Neural cell (in vitro differentiated cells): ENCODE results near the gene CACNA1S. TPM values are rescaled to one million over a fixed set of nuclear protein-coding genes. Genes with fewer than 3 reads are reported as not detected.

Source experiments
- H2AFZ ChIP-seq: fragments of 200-600, 300-800 bp; sonication (generic), shearing (Covaris generic); 2 replicates; pipeline ENCODE4 v1.6.0; 2014; ENCODE audit warnings: low read depth, mild to moderate bottlenecking, antibody characterized with exemption, low read length, moderate library complexity
- H3F3A ChIP-seq: fragments of 200-600 bp; shearing (Covaris generic); 2 replicates; pipeline ENCODE4 v1.6.1; 2016; ENCODE audit warnings: mild to moderate bottlenecking, moderate library complexity, mixed read lengths, antibody characterized with exemption, low read length; ENCODE audit not compliant: insufficient read depth, poor library complexity, severe bottlenecking
- H3K27ac ChIP-seq: fragments of 200-600, 300-800 bp; sonication (generic), shearing (Covaris generic); 2 replicates; pipeline ENCODE4 v1.5.1; 2014; ENCODE audit warnings: mild to moderate bottlenecking, low read length, moderate library complexity
- H3K27me3 ChIP-seq: fragments of 300-800, 200-600 bp; sonication (generic), shearing (Covaris generic); 2 replicates; pipeline ENCODE4 v1.6.0; 2014; ENCODE audit warnings: mild to moderate bottlenecking, low read depth, low read length, moderate library complexity; ENCODE audit not compliant: insufficient read depth
- H3K36me3 ChIP-seq: fragments of 300-800, 200-600 bp; sonication (generic), shearing (Covaris generic); 2 replicates; pipeline ENCODE4 v1.5.1; 2014; ENCODE audit warnings: mild to moderate bottlenecking, antibody characterized with exemption, low read length, moderate library complexity; ENCODE audit not compliant: insufficient read depth
- H3K4me2 ChIP-seq: fragments of 300-800, 200-600 bp; sonication (generic), shearing (Covaris generic); 2 replicates; pipeline ENCODE4 v1.6.0; 2014; ENCODE audit warnings: mild to moderate bottlenecking, low read length
- H3K4me3 ChIP-seq: fragments of 300-800, 200-600 bp; sonication (generic), shearing (Covaris generic); 2 replicates; pipeline ENCODE4 v1.5.1; 2014; ENCODE audit warnings: mild to moderate bottlenecking, low read length, moderate library complexity
- H3K79me2 ChIP-seq: fragments of 200-600 bp; shearing (Covaris generic); replicated peaks from 2 replicates; pipeline ENCODE4 v1.6.0; 2014; ENCODE audit warnings: mild to moderate bottlenecking, low read length, moderate library complexity; ENCODE audit not compliant: insufficient read depth
- H3K9ac ChIP-seq: fragments of 300-800, 200-600 bp; sonication (generic), shearing (Covaris generic); 2 replicates; pipeline ENCODE4 v1.6.1; 2016; ENCODE audit warnings: mild to moderate bottlenecking, low read length, mixed read lengths
- H3K9me2 ChIP-seq: fragments of 200-600 bp; shearing (Covaris generic); 2 replicates; pipeline ENCODE4 v1.6.1; 2016; ENCODE audit warnings: mild to moderate bottlenecking, low read length, mixed read lengths; ENCODE audit not compliant: insufficient read depth
- H3K9me3 ChIP-seq: fragments of 200-600, 300-800 bp; sonication (generic), shearing (Covaris generic); 2 replicates; pipeline ENCODE4 v1.6.1; 2016; ENCODE audit warnings: mild to moderate bottlenecking, mixed run types, low read length, moderate library complexity, mixed read lengths
- H4K20me1 ChIP-seq: fragments of 200-600 bp; shearing (Covaris generic); 2 replicates; pipeline ENCODE4 v1.6.1; 2016; ENCODE audit warnings: mild to moderate bottlenecking, mixed run types; ENCODE audit not compliant: insufficient read depth
- CTCF ChIP-seq: fragments of 450-650 bp; IDR thresholded peaks from 2 replicates; pipeline ENCODE4 v1.5.1; 2014; ENCODE audit warnings: antibody characterized with exemption, mild to moderate bottlenecking, moderate library complexity; ENCODE audit not compliant: poor library complexity, severe bottlenecking
- EP300 ChIP-seq: fragments of 450-650 bp; conservative IDR thresholded peaks from 2 replicates; pipeline ENCODE4 v1.6.1; 2014; ENCODE audit warnings: antibody characterized with exemption, mild to moderate bottlenecking, moderate library complexity; ENCODE audit not compliant: poor library complexity, severe bottlenecking
- EZH2 ChIP-seq: fragments of 200-600, 300-800 bp; shearing (Covaris generic), sonication (generic); IDR thresholded peaks from 2 replicates; pipeline ENCODE4 v1.6.1; 2014; ENCODE audit warnings: antibody characterized with exemption, low read length, borderline replicate concordance, mild to moderate bottlenecking; ENCODE audit not compliant: insufficient read depth, poor library complexity, severe bottlenecking
- MXI1 ChIP-seq: fragments of 450-650 bp; conservative IDR thresholded peaks from 2 replicates; pipeline ENCODE4 v1.6.1; 2014; ENCODE audit warnings: antibody characterized with exemption, mild to moderate bottlenecking; ENCODE audit not compliant: poor library complexity, severe bottlenecking
- POLR2AphosphoS5 ChIP-seq: IDR thresholded peaks from 2 replicates; pipeline ENCODE4 v1.6.1; 2012
- RAD21 ChIP-seq: fragments of 450-650 bp; conservative IDR thresholded peaks from 2 replicates; pipeline ENCODE4 v1.6.1; 2014; ENCODE audit warnings: antibody characterized with exemption, mild to moderate bottlenecking, moderate library complexity
- REST ChIP-seq: IDR thresholded peaks from 2 replicates; pipeline ENCODE4 v1.6.1; 2012; ENCODE audit warnings: borderline replicate concordance
- SMC3 ChIP-seq: fragments of 450-650 bp; conservative IDR thresholded peaks from 2 replicates; pipeline ENCODE4 v1.6.1; 2014; ENCODE audit warnings: antibody characterized with exemption, mild to moderate bottlenecking, moderate library complexity; ENCODE audit not compliant: poor library complexity
- TAF1 ChIP-seq: IDR thresholded peaks from 2 replicates; pipeline ENCODE4 v1.6.1; 2012; ENCODE audit warnings: low read depth
- polyA plus RNA-seq: library from polyadenylated mRNA; depleted of rRNA; stranded (reverse); fragments of >200 nt; gene quantifications from 2 replicates; pipeline ENCODE4 v1.2.3, GENCODE V29; 2014

CACNA1S gene
- polyA plus RNA-seq, 1 donor from 2014 or later: 0.05 TPM

GRCh38 chr1:201114245-201115131, 2.3 kb upstream of the CACNA1S start:
- Histone ChIP-seq H2AFZ (peak overlapping the region; percentile 88), H3K9ac (peak overlapping the region; percentile 77), H3K79me2 (no peaks in the 10 kb centered on the region), H3K27ac (peak overlapping the region; percentile 59), H3K36me3 (no peaks in the 10 kb centered on the region), H3K4me2 (peak overlapping the region; percentile 14), H3K9me3 (no peaks in the 10 kb centered on the region), H4K20me1 (no peaks in the 10 kb centered on the region), H3K4me3 (peak overlapping the region; percentile 79), H3F3A (no peaks in the 10 kb centered on the region), H3K9me2 (no peaks in the 10 kb centered on the region), H3K27me3 (no peaks in the 10 kb centered on the region)
- TF ChIP-seq MXI1 (peak; percentile 73), REST (no peak), POLR2AphosphoS5 (peak; percentile 53), CTCF (peak; percentile 98), TAF1 (peak; percentile 38), EZH2 (no peak), EP300 (no peak), RAD21 (peak; percentile 100), SMC3 (peak; percentile 100)

- no peaks in the 10 kb centered on the region for H4K20me1 ChIP-seq
- peak overlapping the region; percentile 59 for H3K27ac ChIP-seq
- H3K36me3 ChIP-seq: no peaks in the 10 kb centered on the region
- H3K27me3 ChIP-seq: no peaks in the 10 kb centered on the region
- no peaks in the 10 kb centered on the region for H3K9me2 ChIP-seq
- no peaks in the 10 kb centered on the region for H3K79me2 ChIP-seq
- no peaks in the 10 kb centered on the region for H3K9me3 ChIP-seq
- peak overlapping the region; percentile 31 for H2AFZ ChIP-seq
- TF ChIP-seq RAD21 (no peak), TAF1 (no peak), SMC3 (peak; percentile 44), CTCF (no peak), EP300 (peak; percentile 17), MXI1 (no peak), EZH2 (no peak), POLR2AphosphoS5 (no peak), REST (no peak)
- H3K4me2 ChIP-seq: no peak overlapping the region
- H3F3A ChIP-seq: no peaks in the 10 kb centered on the region
- H3K9ac ChIP-seq: peak overlapping the region; percentile 77
- H3K4me3 ChIP-seq: peak overlapping the region; percentile 79
Observed at GRCh38 chr1:201113451-201114244, 1.4 kb upstream of the CACNA1S start.
